Loucy (cell line): ENCODE measurements around the gene LRIG3.

ENCODE experiments used
- CTCF ChIP-seq: fragments of 200-600 bp; sonication (generic); conservative IDR thresholded peaks from 2 replicates; pipeline ENCODE4 v1.5.1; 2014; ENCODE audit warnings: mild to moderate bottlenecking, antibody characterized with exemption, low read length
- EZH2phosphoT487 ChIP-seq: fragments of 200-600 bp; IDR thresholded peaks from 2 replicates; pipeline ENCODE4 v1.6.1; 2018; ENCODE audit warnings: antibody characterized with exemption, mild to moderate bottlenecking, moderate library complexity, borderline replicate concordance

- TF ChIP-seq EZH2phosphoT487 (no peak), CTCF (no peak)
Measured at GRCh38 chr12:58955849-58956248, 35.5 kb upstream of the LRIG3 start.
